HG02943 (cell line): Measurements from ENCODE around the gene TARS3.

ENCODE experiments used
- ATAC-seq: cut with Tn5 transposase; IDR thresholded peaks from one replicate; pipeline ENCODE4 v1.9.1; 2021; ENCODE audit warnings: mild to moderate bottlenecking, low read depth, moderate library complexity; ENCODE audit not compliant: unreplicated experiment

The TARS3 gene

GRCh38 chr15:101707983-101708382, 16.3 kb downstream of the TARS3 start:
- no peak for ATAC-seq

GRCh38 chr15:101702077-101702476, 22.2 kb downstream of the TARS3 start:
- no peak for ATAC-seq

- ATAC-seq: no peak
Measured at GRCh38 chr15:101698314-101698713, 26.0 kb downstream of the TARS3 start.

GRCh38 chr15:101697488-101697887, 26.8 kb downstream of the TARS3 start:
- no peak for ATAC-seq

GRCh38 chr15:101696829-101697228, 27.4 kb downstream of the TARS3 start:
- ATAC-seq: no peak

- ATAC-seq: no peak
Measured at GRCh38 chr15:101694261-101694660, 30.0 kb downstream of the TARS3 start.

GRCh38 chr15:101692801-101693598, 31.3 kb downstream of the TARS3 start:
- ATAC-seq: no peak

GRCh38 chr15:101689901-101690300, 34.4 kb downstream of the TARS3 start:
- no peak for ATAC-seq

DNA sequence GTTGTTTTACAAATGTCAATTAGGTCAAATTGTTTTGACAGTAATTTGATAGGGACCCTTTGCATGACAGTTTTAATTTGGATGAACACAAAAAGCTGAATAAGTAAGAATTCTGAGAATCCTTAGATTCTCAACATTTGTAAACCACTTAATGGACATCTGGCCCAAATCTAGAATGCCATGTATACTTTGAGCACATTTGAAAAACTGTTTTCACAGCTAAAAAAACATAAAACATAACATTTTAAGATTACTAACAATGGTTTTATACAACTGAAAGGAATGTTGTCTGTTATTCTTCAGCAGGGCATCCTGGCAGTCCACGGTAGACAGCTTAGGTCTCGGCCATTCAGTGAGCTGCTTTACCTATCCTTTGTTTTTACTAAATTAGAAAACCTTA, 37.6 kb downstream of the TARS3 start:
- ATAC-seq: no peak

GRCh38 chr15:101684877-101685276, 39.4 kb downstream of the TARS3 start:
- ATAC-seq: no peak

GRCh38 chr15:101684384-101684783, 39.9 kb downstream of the TARS3 start:
- ATAC-seq: no peak

DNA sequence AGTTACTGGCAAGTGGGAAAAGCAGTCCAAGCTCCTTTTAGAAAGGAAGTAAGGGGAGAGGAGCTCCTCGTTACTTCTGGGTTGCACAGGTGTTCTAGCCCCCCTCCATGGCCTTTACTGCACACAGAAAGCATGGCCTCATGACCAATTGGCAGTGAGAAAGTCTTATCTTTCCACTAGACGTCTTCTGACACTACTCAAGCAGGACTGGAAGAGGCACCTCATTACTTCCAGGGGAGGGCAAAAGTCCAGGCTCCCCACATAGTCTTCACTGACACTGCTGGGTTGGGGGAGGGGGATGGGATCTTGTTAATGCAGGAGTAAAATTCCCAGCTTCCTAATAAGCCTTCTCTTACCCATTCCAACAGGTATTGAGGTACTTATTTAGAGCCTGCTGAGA, 44.5 kb downstream of the TARS3 start:
- no peak for ATAC-seq

GRCh38 chr15:101676921-101677329, 47.3 kb downstream of the TARS3 start:
- no peak for ATAC-seq

- no peak for ATAC-seq
Measured at GRCh38 chr15:101675796-101676582, 48.3 kb downstream of the TARS3 start.

DNA sequence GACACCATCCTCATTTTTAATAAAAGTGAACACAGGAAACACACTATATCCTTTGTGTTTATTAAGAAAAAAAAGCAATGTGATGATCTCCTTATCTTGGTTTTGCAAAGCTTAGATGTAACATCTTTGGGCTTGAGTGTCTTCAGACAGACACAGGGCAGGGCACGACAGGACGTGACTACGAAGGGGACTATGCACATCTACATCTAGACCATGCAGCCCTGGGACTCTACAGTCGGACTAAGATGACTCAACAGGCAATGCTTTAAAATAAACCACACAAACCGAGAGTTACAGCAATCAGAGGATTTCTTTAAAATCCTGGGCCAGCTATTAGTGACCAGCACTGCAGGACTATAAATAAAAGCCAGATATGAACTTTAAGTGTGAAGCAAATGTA, 49.3 kb downstream of the TARS3 start:
- no peak for ATAC-seq

GRCh38 chr15:101672298-101672697, 52.0 kb downstream of the TARS3 start:
- no peak for ATAC-seq

DNA sequence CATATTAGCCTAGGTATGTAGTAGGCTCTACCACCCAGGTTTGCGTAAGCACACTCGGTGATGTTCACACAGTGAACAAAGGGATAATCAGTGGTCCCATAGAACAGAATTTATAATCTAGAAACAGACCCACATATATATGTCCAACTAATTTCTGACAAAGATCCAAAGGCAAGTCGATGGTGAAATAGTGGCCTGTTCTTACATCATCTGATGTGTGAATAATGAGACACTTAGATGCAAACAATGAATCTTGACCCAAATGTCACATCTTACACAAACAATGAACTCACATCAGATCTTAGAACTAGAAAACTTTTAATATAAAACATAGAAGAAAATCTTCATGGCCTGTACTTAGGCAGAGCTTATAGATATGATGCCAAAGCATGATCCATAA, 54.5 kb downstream of the TARS3 start:
- ATAC-seq: no peak

- no peak for ATAC-seq
Measured at GRCh38 chr15:101667881-101668280, 56.4 kb downstream of the TARS3 start.

DNA sequence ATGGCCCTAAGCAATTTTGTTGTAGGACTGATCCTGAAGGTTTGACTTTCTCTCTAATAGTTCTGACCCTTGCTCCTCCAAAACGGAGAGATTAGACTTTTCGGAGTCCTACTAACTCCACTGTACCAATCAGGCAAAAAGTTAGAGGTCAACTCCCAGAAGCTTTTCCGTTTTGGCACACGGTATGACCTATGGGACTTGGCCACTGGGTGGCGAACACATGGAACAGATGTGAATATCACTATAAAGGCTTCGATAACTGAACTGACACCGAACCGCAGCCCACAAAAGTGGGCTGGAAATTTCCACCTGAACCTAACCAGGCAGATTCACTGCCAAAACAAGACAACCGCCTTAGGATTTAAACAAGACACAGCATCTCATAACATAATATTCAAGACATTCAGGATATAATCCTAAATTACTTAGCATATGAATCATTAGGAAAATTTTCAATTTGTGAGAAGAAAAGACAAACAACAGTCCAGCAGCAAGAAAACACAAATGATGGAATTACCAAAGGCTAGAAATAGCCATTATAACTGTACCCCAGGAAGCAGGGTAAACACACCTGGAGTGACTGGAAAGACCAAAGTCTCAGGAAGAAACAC, 59.9 kb downstream of the TARS3 start:
- ATAC-seq: no peak

GRCh38 chr15:101662203-101662602, 62.1 kb downstream of the TARS3 start:
- no peak for ATAC-seq

GRCh38 chr15:101660005-101660404, 64.3 kb downstream of the TARS3 start:
- ATAC-seq: no peak
